Measurements from ENCODE around the gene RFTN2.
"Not testable (repeated sequence)": the region's sequence is repeated elsewhere in the genome, so short reads cannot be mapped to it uniquely, and the experiment has no call there.

RFTN2 gene

GRCh38 chr2:197700960-197701359 lies 25.6 kb upstream of the RFTN2 start:
- Mint-ChIP-seq H3K4me3 (no peak overlapping the region), H3K27me3 (ENCODE audit: low read depth) (peaks cover 7% of the 10 kb centered on the region), H3K36me3 (ENCODE audit: low read depth) (no peaks in the 10 kb centered on the region), H3K9me3 (peaks cover 6% of the 10 kb centered on the region), H3K4me1 (ENCODE audit: low read depth) (peaks cover 16% of the 10 kb centered on the region), H3K27ac (no peak overlapping the region)
- DNase-seq (ENCODE audit: low spot score) = peak; percentile 16

GRCh38 chr2:197699724-197700123 lies 24.3 kb upstream of the RFTN2 start:
- H3K27me3 Mint-ChIP-seq (ENCODE audit: low read depth); H3K9me3 Mint-ChIP-seq; H3K27ac Mint-ChIP-seq; H3K36me3 Mint-ChIP-seq (ENCODE audit: low read depth); H3K4me3 Mint-ChIP-seq; DNase-seq (ENCODE audit: low spot score): not testable (repeated sequence)
- peaks cover 14% of the 10 kb centered on the region for H3K4me1 Mint-ChIP-seq (ENCODE audit: low read depth)

- not testable (repeated sequence) for H3K9me3 Mint-ChIP-seq; H3K27me3 Mint-ChIP-seq (ENCODE audit: low read depth); DNase-seq (ENCODE audit: low spot score); H3K4me3 Mint-ChIP-seq; H3K36me3 Mint-ChIP-seq (ENCODE audit: low read depth); H3K27ac Mint-ChIP-seq
- H3K4me1 Mint-ChIP-seq (ENCODE audit: low read depth) = peaks cover 11% of the 10 kb centered on the region
These were observed 21.2 kb upstream of the RFTN2 start for GRCh38 chr2:197696571-197696970.

- H3K27me3 Mint-ChIP-seq (ENCODE audit: low read depth); H3K9me3 Mint-ChIP-seq; H3K27ac Mint-ChIP-seq; H3K4me1 Mint-ChIP-seq (ENCODE audit: low read depth); H3K4me3 Mint-ChIP-seq; DNase-seq (ENCODE audit: low spot score); H3K36me3 Mint-ChIP-seq (ENCODE audit: low read depth): not testable (repeated sequence)
These were observed 20.6 kb upstream of the RFTN2 start for GRCh38 chr2:197695971-197696370.

GRCh38 chr2:197695206-197695605 lies 19.8 kb upstream of the RFTN2 start:
- not testable (repeated sequence) for H3K9me3 Mint-ChIP-seq; H3K36me3 Mint-ChIP-seq (ENCODE audit: low read depth); DNase-seq (ENCODE audit: low spot score); H3K4me1 Mint-ChIP-seq (ENCODE audit: low read depth); H3K4me3 Mint-ChIP-seq; H3K27me3 Mint-ChIP-seq (ENCODE audit: low read depth); H3K27ac Mint-ChIP-seq

GRCh38 chr2:197677483-197677882 lies 2.1 kb upstream of the RFTN2 start:
- H3K27me3 Mint-ChIP-seq (ENCODE audit: low read depth) = peaks cover 18% of the 10 kb centered on the region
- no peaks in the 10 kb centered on the region for H3K4me1 Mint-ChIP-seq (ENCODE audit: low read depth)
- no peaks in the 10 kb centered on the region for H3K9me3 Mint-ChIP-seq
- no peak overlapping the region for H3K4me3 Mint-ChIP-seq
- no peaks in the 10 kb centered on the region for H3K36me3 Mint-ChIP-seq (ENCODE audit: low read depth)
- H3K27ac Mint-ChIP-seq = no peak overlapping the region
- DNase-seq (ENCODE audit: low spot score) = no peak

- Mint-ChIP-seq H3K9me3 (no peaks in the 10 kb centered on the region), H3K4me3 (no peak overlapping the region), H3K36me3 (ENCODE audit: low read depth) (no peaks in the 10 kb centered on the region), H3K27ac (no peak overlapping the region), H3K4me1 (ENCODE audit: low read depth) (no peaks in the 10 kb centered on the region), H3K27me3 (ENCODE audit: low read depth) (peaks cover 22% of the 10 kb centered on the region)
- DNase-seq (ENCODE audit: low spot score) = no peak
These were observed 1.7 kb upstream of the RFTN2 start for GRCh38 chr2:197677056-197677455.

- no peaks in the 10 kb centered on the region for H3K9me3 Mint-ChIP-seq
- no peaks in the 10 kb centered on the region for H3K36me3 Mint-ChIP-seq (ENCODE audit: low read depth)
- no peak for DNase-seq (ENCODE audit: low spot score)
- H3K27ac Mint-ChIP-seq = no peak overlapping the region
- H3K4me1 Mint-ChIP-seq (ENCODE audit: low read depth) = no peaks in the 10 kb centered on the region
- peaks cover 29% of the 10 kb centered on the region for H3K27me3 Mint-ChIP-seq (ENCODE audit: low read depth)
- no peak overlapping the region for H3K4me3 Mint-ChIP-seq
These were observed 363 bp upstream of the RFTN2 start for GRCh38 chr2:197675711-197676188.

GRCh38 chr2:197674591-197674990 lies 796 bp downstream of the RFTN2 start:
- H3K4me1 Mint-ChIP-seq (ENCODE audit: low read depth) = no peaks in the 10 kb centered on the region
- H3K27me3 Mint-ChIP-seq (ENCODE audit: low read depth) = peaks cover 33% of the 10 kb centered on the region
- H3K4me3 Mint-ChIP-seq = no peak overlapping the region
- H3K27ac Mint-ChIP-seq = no peak overlapping the region
- no peaks in the 10 kb centered on the region for H3K36me3 Mint-ChIP-seq (ENCODE audit: low read depth)
- H3K9me3 Mint-ChIP-seq = no peaks in the 10 kb centered on the region
- DNase-seq (ENCODE audit: low spot score) = no peak

- H3K36me3 Mint-ChIP-seq (ENCODE audit: low read depth) = no peaks in the 10 kb centered on the region
- H3K4me3 Mint-ChIP-seq = no peak overlapping the region
- no peaks in the 10 kb centered on the region for H3K9me3 Mint-ChIP-seq
- DNase-seq (ENCODE audit: low spot score) = no peak
- peaks cover 33% of the 10 kb centered on the region for H3K27me3 Mint-ChIP-seq (ENCODE audit: low read depth)
- H3K27ac Mint-ChIP-seq = no peak overlapping the region
- H3K4me1 Mint-ChIP-seq (ENCODE audit: low read depth) = peaks cover 2% of the 10 kb centered on the region
These were observed 1.3 kb downstream of the RFTN2 start for GRCh38 chr2:197674060-197674459.

- Mint-ChIP-seq H3K4me3 (no peak overlapping the region), H3K4me1 (ENCODE audit: low read depth) (peaks cover 4% of the 10 kb centered on the region), H3K27me3 (ENCODE audit: low read depth) (peaks cover 33% of the 10 kb centered on the region), H3K9me3 (no peaks in the 10 kb centered on the region), H3K27ac (no peak overlapping the region), H3K36me3 (ENCODE audit: low read depth) (no peaks in the 10 kb centered on the region)
- DNase-seq (ENCODE audit: low spot score) = no peak
These were observed 1.8 kb downstream of the RFTN2 start for GRCh38 chr2:197673606-197674005.

GRCh38 chr2:197673106-197673505 lies 2.3 kb downstream of the RFTN2 start:
- Mint-ChIP-seq H3K36me3 (ENCODE audit: low read depth) (no peaks in the 10 kb centered on the region), H3K9me3 (no peaks in the 10 kb centered on the region), H3K27ac (no peak overlapping the region), H3K4me1 (ENCODE audit: low read depth) (peaks cover 4% of the 10 kb centered on the region), H3K4me3 (no peak overlapping the region), H3K27me3 (ENCODE audit: low read depth) (peaks cover 31% of the 10 kb centered on the region)
- no peak for DNase-seq (ENCODE audit: low spot score)

GRCh38 chr2:197672371-197672893 lies 3.0 kb downstream of the RFTN2 start:
- no peaks in the 10 kb centered on the region for H3K36me3 Mint-ChIP-seq (ENCODE audit: low read depth)
- H3K4me1 Mint-ChIP-seq (ENCODE audit: low read depth) = peaks cover 4% of the 10 kb centered on the region
- DNase-seq (ENCODE audit: low spot score) = no peak
- H3K9me3 Mint-ChIP-seq = peaks cover 2% of the 10 kb centered on the region
- H3K4me3 Mint-ChIP-seq = no peak overlapping the region
- H3K27me3 Mint-ChIP-seq (ENCODE audit: low read depth) = peaks cover 30% of the 10 kb centered on the region
- H3K27ac Mint-ChIP-seq = no peak overlapping the region

- H3K4me1 Mint-ChIP-seq (ENCODE audit: low read depth) = peaks cover 4% of the 10 kb centered on the region
- H3K27ac Mint-ChIP-seq = no peak overlapping the region
- H3K27me3 Mint-ChIP-seq (ENCODE audit: low read depth) = peaks cover 22% of the 10 kb centered on the region
- DNase-seq (ENCODE audit: low spot score) = no peak
- H3K36me3 Mint-ChIP-seq (ENCODE audit: low read depth) = no peaks in the 10 kb centered on the region
- peaks cover 19% of the 10 kb centered on the region for H3K9me3 Mint-ChIP-seq
- no peak overlapping the region for H3K4me3 Mint-ChIP-seq
These were observed 6.3 kb downstream of the RFTN2 start for GRCh38 chr2:197669077-197669476.

GRCh38 chr2:197668296-197668695 lies 7.1 kb downstream of the RFTN2 start:
- Mint-ChIP-seq H3K4me1 (ENCODE audit: low read depth) (peaks cover 4% of the 10 kb centered on the region), H3K27ac (no peak overlapping the region), H3K4me3 (no peak overlapping the region), H3K9me3 (peaks cover 19% of the 10 kb centered on the region), H3K27me3 (ENCODE audit: low read depth) (peaks cover 22% of the 10 kb centered on the region), H3K36me3 (ENCODE audit: low read depth) (no peaks in the 10 kb centered on the region)
- DNase-seq (ENCODE audit: low spot score) = no peak
